ENCODE data around the gene RNF224. TPM values are rescaled to one million over a fixed set of nuclear protein-coding genes. Genes with fewer than 3 reads are reported as not detected.

The RNF224 gene
- total RNA-seq, 1 donor from 2014 or later: not detected

GRCh38 chr9:137278061-137278701, 50.9 kb downstream of the RNF224 start:
- Histone ChIP-seq H3K4me3 (ENCODE audit: low read length in 3 of 3) (peak overlapping the region; percentile 48 to 60 (median 49)), H3K36me3 (ENCODE audit: control insufficient read depth in 3 of 3, insufficient read depth in 3 of 3, low read length in 3 of 3) (peaks cover 2 to 5% (median 5%) of the 10 kb centered on the region in 3 donors), H3K27me3 (ENCODE audit: control insufficient read depth in 3 of 3, insufficient read depth in 3 of 3, low read length in 3 of 3) (peaks cover 29 to 66% (median 31%) of the 10 kb centered on the region in 3 donors), H3K9ac (ENCODE audit: low read depth in 1 of 3, low read length in 3 of 3) (peak overlapping the region; percentile 32 to 68 (median 33)), H3K4me1 (ENCODE audit: control insufficient read depth in 3 of 3, insufficient read depth in 3 of 3, low read length in 3 of 3) (peaks cover 27 to 32% (median 31%) of the 10 kb centered on the region in 3 donors), H3K9me3 (ENCODE audit: control insufficient read depth in 3 of 3, low read length in 3 of 3) (no peaks in the 10 kb centered on the region), H3K27ac (ENCODE audit: low read depth, low read length) (peak overlapping the region; percentile 75)

Other genes with a start within 250 kb of the RNF224 start
- gene PTGDS, start 250.0 kb upstream of the RNF224 start, total RNA-seq: 4.2 TPM
- gene LCNL1, start 244.5 kb upstream of the RNF224 start, total RNA-seq: under 0.01 TPM
- 2.1 TPM for gene PAXX, start 235.1 kb upstream of the RNF224 start, total RNA-seq
- not detected for gene CLIC3, start 230.9 kb upstream of the RNF224 start, total RNA-seq
- 5.2 TPM for gene ABCA2, start 199.3 kb upstream of the RNF224 start, total RNA-seq
- gene FUT7, start 195.4 kb upstream of the RNF224 start, total RNA-seq: not detected
- gene NPDC1, start 181.3 kb upstream of the RNF224 start, total RNA-seq: 5.7 TPM
- gene ENTPD2, start 173.4 kb upstream of the RNF224 start, total RNA-seq: 5.2 TPM
- gene SAPCD2, start 156.9 kb upstream of the RNF224 start, total RNA-seq: 1.0 TPM
- 1.0 TPM for gene UAP1L1, start 150.0 kb upstream of the RNF224 start, total RNA-seq
- 31.8 TPM for gene MAN1B1, start 140.5 kb upstream of the RNF224 start, total RNA-seq
- gene DPP7, start 112.8 kb upstream of the RNF224 start, total RNA-seq: 19.8 TPM
- not detected for gene GRIN1, start 88.3 kb upstream of the RNF224 start, total RNA-seq
- not detected for gene LRRC26, start 57.5 kb upstream of the RNF224 start, total RNA-seq
- gene TMEM210, start 55.4 kb upstream of the RNF224 start, total RNA-seq: not detected
- 21.4 TPM for gene ANAPC2, start 38.9 kb upstream of the RNF224 start, total RNA-seq
- 47.0 TPM for gene SSNA1, start 38.8 kb upstream of the RNF224 start, total RNA-seq
- gene TPRN, start 26.8 kb upstream of the RNF224 start, total RNA-seq: 2.6 TPM
- gene TMEM203, start 21.9 kb upstream of the RNF224 start, total RNA-seq: 32.9 TPM
- 4.7 TPM for gene NDOR1, start 21.8 kb upstream of the RNF224 start, total RNA-seq
- not detected for gene RNF208, start 5.3 kb upstream of the RNF224 start, total RNA-seq
- not detected for gene CYSRT1, start 2.3 kb upstream of the RNF224 start, total RNA-seq
- not detected for gene SLC34A3, start 3.4 kb downstream of the RNF224 start, total RNA-seq
- 97.1 TPM for gene TUBB4B, start 13.8 kb downstream of the RNF224 start, total RNA-seq
- gene STPG3, start 23.8 kb downstream of the RNF224 start, total RNA-seq: not detected
- gene NELFB, start 27.8 kb downstream of the RNF224 start, total RNA-seq: 33.9 TPM
- 2.1 TPM for gene TOR4A, start 50.2 kb downstream of the RNF224 start, total RNA-seq
- gene NRARP, start 74.8 kb downstream of the RNF224 start, total RNA-seq: 2.1 TPM
- gene EXD3, start 195.7 kb downstream of the RNF224 start, total RNA-seq: 8.4 TPM
- 0.52 TPM for gene NOXA1, start 195.9 kb downstream of the RNF224 start, total RNA-seq
- gene ENTPD8, start 213.9 kb downstream of the RNF224 start, total RNA-seq: not detected
- gene NSMF, start 231.8 kb downstream of the RNF224 start, total RNA-seq: 4.2 TPM

All from skeletal muscle tissue (tissue), 4 donors.